ENCODE results near the gene INIP. TPM values are rescaled to one million over a fixed set of nuclear protein-coding genes. Genes with fewer than 3 reads are reported as not detected.

INIP gene
- polyA plus RNA-seq, 1 experiment: 29.2 TPM

DNA sequence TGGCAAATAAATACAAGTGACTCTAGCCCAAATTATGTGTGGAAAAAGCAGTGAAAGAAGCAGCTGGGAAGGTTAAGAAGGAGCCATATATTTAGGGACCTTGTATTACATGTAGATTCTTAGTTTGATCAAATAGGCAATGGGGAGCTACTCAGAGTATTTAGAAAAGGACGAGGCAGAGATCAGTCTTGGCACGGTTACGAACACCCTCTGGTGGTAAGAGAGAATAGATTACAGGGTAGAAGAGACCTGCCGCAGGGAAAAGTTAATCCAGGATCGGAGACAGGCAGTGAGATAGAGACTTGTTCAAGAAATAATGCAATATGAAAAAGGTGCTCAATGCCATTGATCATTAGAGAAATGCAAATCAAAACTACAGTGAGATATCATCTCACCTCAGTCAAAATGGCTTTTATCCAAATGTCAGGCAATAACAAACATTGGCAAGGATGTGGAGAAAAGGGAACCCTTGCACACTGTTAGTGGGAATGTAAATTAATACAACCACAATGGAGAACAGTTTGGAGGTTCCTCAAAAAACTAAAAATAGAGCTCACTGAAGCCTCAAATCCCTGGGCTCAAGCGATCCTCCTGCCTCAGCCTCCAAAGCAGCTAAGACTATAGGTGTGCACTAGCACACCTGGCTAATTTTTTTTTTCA lies 12.0 kb downstream of the INIP start:
- TF ChIP-seq, protein P1, sequence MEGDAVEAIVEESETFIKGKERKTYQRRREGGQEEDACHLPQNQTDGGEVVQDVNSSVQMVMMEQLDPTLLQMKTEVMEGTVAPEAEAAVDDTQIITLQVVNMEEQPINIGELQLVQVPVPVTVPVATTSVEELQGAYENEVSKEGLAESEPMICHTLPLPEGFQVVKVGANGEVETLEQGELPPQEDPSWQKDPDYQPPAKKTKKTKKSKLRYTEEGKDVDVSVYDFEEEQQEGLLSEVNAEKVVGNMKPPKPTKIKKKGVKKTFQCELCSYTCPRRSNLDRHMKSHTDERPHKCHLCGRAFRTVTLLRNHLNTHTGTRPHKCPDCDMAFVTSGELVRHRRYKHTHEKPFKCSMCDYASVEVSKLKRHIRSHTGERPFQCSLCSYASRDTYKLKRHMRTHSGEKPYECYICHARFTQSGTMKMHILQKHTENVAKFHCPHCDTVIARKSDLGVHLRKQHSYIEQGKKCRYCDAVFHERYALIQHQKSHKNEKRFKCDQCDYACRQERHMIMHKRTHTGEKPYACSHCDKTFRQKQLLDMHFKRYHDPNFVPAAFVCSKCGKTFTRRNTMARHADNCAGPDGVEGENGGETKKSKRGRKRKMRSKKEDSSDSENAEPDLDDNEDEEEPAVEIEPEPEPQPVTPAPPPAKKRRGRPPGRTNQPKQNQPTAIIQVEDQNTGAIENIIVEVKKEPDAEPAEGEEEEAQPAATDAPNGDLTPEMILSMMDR (IDR thresholded peaks at IDR 0.05; ENCODE audit: low read depth, low read length): peak; percentile 57
- Histone ChIP-seq H3K27ac (ENCODE audit: low read depth, low read length) (no peak overlapping the region), H3K27me3 (ENCODE audit: control insufficient read depth, insufficient read depth, low read length) (no peaks in the 10 kb centered on the region), H3K9me3 (ENCODE audit: control insufficient read depth, insufficient read depth, low read length) (no peaks in the 10 kb centered on the region), H3K4me3 (ENCODE audit: low read depth, low read length) (no peak overlapping the region)
- no peak for DNase-seq (ENCODE audit: low read depth, low spot score)
- ChIA-PET POLR2A (no interaction called here), CTCF (interaction anchor here (0.6 to 2.0 kb wide), 17 partner anchors 9 to 619 kb away, joined by 3 to 8 read pairs (median 3); partner anchors contain the start of genes HSDL2 and INIP)

DNA sequence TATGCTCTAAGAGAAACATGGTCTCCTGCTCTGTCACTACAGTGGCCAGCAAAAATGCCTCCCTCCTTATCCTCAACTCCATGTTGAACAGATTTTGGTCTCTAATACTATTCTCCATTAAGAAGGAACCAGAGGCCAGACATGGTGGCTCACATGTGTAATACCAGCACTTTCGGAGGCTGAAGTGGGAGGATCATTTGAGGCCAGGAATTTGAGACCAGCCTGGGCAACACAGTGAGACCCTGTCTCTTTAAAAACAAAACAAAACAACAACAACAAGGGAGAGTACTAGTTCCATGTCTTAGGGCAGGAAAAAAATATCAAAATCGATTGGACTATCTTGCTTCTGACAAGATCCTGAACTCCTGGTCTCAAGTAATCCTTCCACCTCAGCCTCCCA lies 14.6 kb downstream of the INIP start:
- CTCF ChIA-PET: no interaction called here
- no peak overlapping the region for H3K4me3 ChIP-seq (ENCODE audit: low read depth, low read length)
- DNase-seq (ENCODE audit: low read depth, low spot score): no peak
- no peaks in the 10 kb centered on the region for H3K9me3 ChIP-seq (ENCODE audit: control insufficient read depth, insufficient read depth, low read length)
- POLR2A ChIA-PET: no interaction called here
- no peak overlapping the region for H3K27ac ChIP-seq (ENCODE audit: low read depth, low read length)
- H3K27me3 ChIP-seq (ENCODE audit: control insufficient read depth, insufficient read depth, low read length): no peaks in the 10 kb centered on the region
- TF ChIP-seq, protein P1 (IDR thresholded peaks at IDR 0.05; ENCODE audit: low read depth, low read length): no peak

DNA sequence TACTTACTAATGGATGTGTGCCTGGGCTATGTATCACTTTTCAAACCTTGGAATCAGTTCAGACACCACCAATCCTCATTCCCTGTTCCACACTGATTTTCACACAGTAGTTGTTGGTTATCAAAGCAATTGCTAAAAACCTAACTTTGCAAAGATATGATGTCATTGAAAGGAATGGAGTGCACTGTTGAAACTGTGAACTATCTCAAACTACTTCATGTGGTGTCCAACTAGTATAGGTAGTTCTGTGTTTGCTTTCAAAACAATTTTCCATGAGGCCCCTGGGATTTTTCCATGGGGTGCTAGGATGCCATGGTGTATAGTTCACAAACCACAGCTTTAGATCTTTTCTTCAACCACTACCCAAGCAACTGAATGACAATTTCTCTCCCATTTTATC lies 17.8 kb downstream of the INIP start:
- TF ChIP-seq, protein P1 (IDR thresholded peaks at IDR 0.05; ENCODE audit: low read depth, low read length): no peak
- CTCF ChIA-PET: no interaction called here
- DNase-seq (ENCODE audit: low read depth, low spot score): no peak
- H3K9me3 ChIP-seq (ENCODE audit: control insufficient read depth, insufficient read depth, low read length): no peaks in the 10 kb centered on the region
- POLR2A ChIA-PET: no interaction called here
- H3K4me3 ChIP-seq (ENCODE audit: low read depth, low read length): no peak overlapping the region
- no peaks in the 10 kb centered on the region for H3K27me3 ChIP-seq (ENCODE audit: control insufficient read depth, insufficient read depth, low read length)
- no peak overlapping the region for H3K27ac ChIP-seq (ENCODE audit: low read depth, low read length)

DNA sequence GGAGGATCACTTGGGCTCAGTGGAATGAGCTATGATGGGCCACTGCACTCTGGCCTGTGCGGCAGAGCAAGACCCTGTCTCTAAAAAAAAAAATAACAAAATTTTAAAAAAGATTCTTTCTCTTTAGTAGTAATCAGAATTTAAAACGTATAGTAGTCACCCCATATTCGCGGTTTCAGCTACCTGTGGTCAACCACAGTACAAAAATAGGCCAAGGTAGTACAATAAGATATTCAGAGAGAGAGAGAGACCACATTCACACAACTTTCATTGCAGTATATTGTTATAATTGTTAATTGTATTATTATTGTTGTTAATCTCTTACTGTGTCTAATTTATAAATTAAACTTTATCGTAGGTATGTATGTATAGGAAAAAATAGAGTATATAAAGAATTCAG lies 18.7 kb downstream of the INIP start:
- no peak for DNase-seq (ENCODE audit: low read depth, low spot score)
- POLR2A ChIA-PET: no interaction called here
- TF ChIP-seq, protein P1 (IDR thresholded peaks at IDR 0.05; ENCODE audit: low read depth, low read length): no peak

DNA sequence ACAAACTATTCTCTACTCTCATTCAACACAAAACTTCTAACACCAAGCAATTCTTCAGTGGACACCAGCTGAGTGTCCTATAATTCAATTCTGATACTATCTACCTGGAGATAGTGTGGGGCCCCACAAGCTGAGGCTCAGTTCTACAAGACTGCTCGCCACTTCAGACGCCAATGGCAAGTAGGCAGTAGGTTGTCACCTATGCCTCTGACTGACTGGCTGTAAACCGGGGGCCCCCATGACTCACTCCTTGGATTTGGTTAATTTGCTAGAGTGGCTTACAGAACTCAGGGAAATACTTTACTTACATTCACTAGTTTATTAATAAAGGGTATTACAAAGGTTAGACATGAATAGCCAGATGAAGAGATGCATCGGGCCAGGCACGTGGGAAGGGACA lies 21.5 kb downstream of the INIP start:
- no peak for DNase-seq (ENCODE audit: low read depth, low spot score)
- Histone ChIP-seq H3K4me3 (ENCODE audit: low read depth, low read length) (no peak overlapping the region), H3K27me3 (ENCODE audit: control insufficient read depth, insufficient read depth, low read length) (no peaks in the 10 kb centered on the region), H3K27ac (ENCODE audit: low read depth, low read length) (no peak overlapping the region), H3K9me3 (ENCODE audit: control insufficient read depth, insufficient read depth, low read length) (no peaks in the 10 kb centered on the region)
- POLR2A ChIA-PET: interaction anchor here (0.7 kb wide), 1 partner anchor 11 kb away, joined by 4 read pairs; no protein-coding TSS in a partner anchor
- TF ChIP-seq, protein P1 (IDR thresholded peaks at IDR 0.05; ENCODE audit: low read depth, low read length): no peak
- CTCF ChIA-PET: interaction anchor here (1.5 kb wide), 1 partner anchor 9 kb away, joined by 8 read pairs; no protein-coding TSS in a partner anchor

More for the DNA sequence above, 18.7 kb downstream of the INIP start:
- H3K9me3 ChIP-seq (ENCODE audit: control insufficient read depth, insufficient read depth, low read length): no peaks in the 10 kb centered on the region
- CTCF ChIA-PET: no interaction called here
- H3K27me3 ChIP-seq (ENCODE audit: control insufficient read depth, insufficient read depth, low read length): no peaks in the 10 kb centered on the region
- H3K27ac ChIP-seq (ENCODE audit: low read depth, low read length): no peak overlapping the region
- no peak overlapping the region for H3K4me3 ChIP-seq (ENCODE audit: low read depth, low read length)

Measured in AG04450 (cell line).